ENCODE measurements around the gene WDFY3. TPM values are rescaled to one million over a fixed set of nuclear protein-coding genes. Genes with fewer than 3 reads are reported as not detected.
A peak's percentile ranks its signal among the peaks of the same experiment; 100 is the strongest.

Gene WDFY3
- total and polyA plus RNA-seq, 4 donors: 7.5 to 229 (median 75.8) TPM

- TF ChIP-seq CTCF (IDR thresholded peaks at IDR 0.05; ENCODE audit: control extremely low read depth, extremely low read depth): no peak
These were observed 51.1 kb downstream of the WDFY3 start for GRCh38 chr4:84915396-84915780.

DNA sequence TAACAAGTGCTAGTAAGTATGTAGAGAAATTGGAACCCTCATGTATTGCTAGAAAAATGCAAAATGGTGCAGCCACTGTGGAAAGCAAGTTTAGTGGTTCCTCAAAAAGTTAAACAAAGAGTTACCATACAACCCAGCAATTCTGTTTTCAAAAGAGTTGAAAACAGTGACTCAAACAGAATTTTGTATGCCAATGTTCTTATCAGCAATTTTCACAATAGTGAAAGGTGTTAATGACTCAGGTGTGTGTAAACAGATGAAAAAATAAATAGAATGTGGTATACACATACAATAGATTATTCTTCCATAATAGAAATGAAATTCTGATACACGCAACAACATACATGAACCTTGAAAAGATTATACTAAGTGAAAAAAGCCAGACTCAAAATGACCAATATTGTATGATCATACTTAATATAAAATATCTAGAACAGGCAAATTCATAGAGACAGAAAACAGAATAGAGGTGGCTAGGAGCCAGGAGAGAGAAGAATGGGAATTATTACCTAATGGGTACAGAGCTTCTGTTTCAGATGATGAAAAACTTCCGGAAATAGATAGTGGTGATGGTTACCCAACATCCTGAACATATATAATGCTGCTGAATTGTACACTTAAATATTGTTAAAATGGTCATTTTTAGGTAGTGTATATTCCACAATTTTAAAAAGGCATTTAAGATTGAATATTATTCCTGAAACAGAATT, 51.6 kb downstream of the WDFY3 start:
- Histone ChIP-seq H3K9me3 (ENCODE audit: control insufficient read depth in 4 of 4, insufficient read depth in 3 of 4, low read length in 3 of 4) (no peaks in the 10 kb centered on the region), H3K27me3 (ENCODE audit: control insufficient read depth in 3 of 3, insufficient read depth in 3 of 3, low read length in 2 of 3) (no peaks in the 10 kb centered on the region), H3K9ac (ENCODE audit: insufficient read depth in 1 of 2, low read length in 2 of 2) (no peak overlapping the region), H3K36me3 (ENCODE audit: control insufficient read depth in 4 of 4, insufficient read depth in 4 of 4, low read length in 4 of 4) (peaks cover 0 to 11% (median 3%) of the 10 kb centered on the region in 4 donors), H3K27ac (ENCODE audit: low read depth in 1 of 2, low read length in 1 of 2) (no peak overlapping the region), H3K4me1 (ENCODE audit: control insufficient read depth in 5 of 5, insufficient read depth in 5 of 5, low read length in 5 of 5) (peaks cover 0 to 19% (median 1%) of the 10 kb centered on the region in 5 donors), H3K4me3 (no peak overlapping the region)
- TF ChIP-seq CTCF (IDR thresholded peaks at IDR 0.05; ENCODE audit: control extremely low read depth, extremely low read depth): no peak
- DNase-seq: no peak
- 65 to 80% methylated on average over 2 of the region's 2 CpGs for WGBS, 2 donors
- no peak for ATAC-seq (ENCODE audit: insufficient read depth, low FRiP score)

More at GRCh38 chr4:84915396-84915780, 51.1 kb downstream of the WDFY3 start:
- no peaks in the 10 kb centered on the region for H3K9me3 ChIP-seq (ENCODE audit: control insufficient read depth in 4 of 4, insufficient read depth in 3 of 4, low read length in 3 of 4)
- ATAC-seq (ENCODE audit: insufficient read depth, low FRiP score) (no peak), DNase-seq (peak in 1 of 3 donors; percentile 29)
- H3K27ac ChIP-seq (ENCODE audit: low read depth in 1 of 2, low read length in 1 of 2): no peak overlapping the region
- H3K4me1 ChIP-seq (ENCODE audit: control insufficient read depth in 5 of 5, insufficient read depth in 5 of 5, low read length in 5 of 5): peaks cover 0 to 19% (median 1%) of the 10 kb centered on the region in 5 donors
- no peaks in the 10 kb centered on the region for H3K27me3 ChIP-seq (ENCODE audit: control insufficient read depth in 3 of 3, insufficient read depth in 3 of 3, low read length in 2 of 3)
- no peak overlapping the region for H3K4me3 ChIP-seq
- peaks cover 0 to 11% (median 3%) of the 10 kb centered on the region in 4 donors for H3K36me3 ChIP-seq (ENCODE audit: control insufficient read depth in 4 of 4, insufficient read depth in 4 of 4, low read length in 4 of 4)
- H3K9ac ChIP-seq (ENCODE audit: insufficient read depth in 1 of 2, low read length in 2 of 2): no peak overlapping the region

- no peak for TF ChIP-seq CTCF (IDR thresholded peaks at IDR 0.05; ENCODE audit: control extremely low read depth, extremely low read depth)
- Histone ChIP-seq H3K4me1 (ENCODE audit: control insufficient read depth in 5 of 5, insufficient read depth in 5 of 5, low read length in 5 of 5) (peaks cover 0 to 19% (median 1%) of the 10 kb centered on the region in 5 donors), H3K4me3 (no peak overlapping the region)
These were observed 53.3 kb downstream of the WDFY3 start for GRCh38 chr4:84913176-84913575.

More at GRCh38 chr4:84913176-84913575, 53.3 kb downstream of the WDFY3 start:
- Histone ChIP-seq H3K27ac (ENCODE audit: low read depth in 1 of 2, low read length in 1 of 2) (no peak overlapping the region), H3K9ac (ENCODE audit: insufficient read depth in 1 of 2, low read length in 2 of 2) (no peak overlapping the region), H3K9me3 (ENCODE audit: control insufficient read depth in 4 of 4, insufficient read depth in 3 of 4, low read length in 3 of 4) (no peaks in the 10 kb centered on the region), H3K27me3 (ENCODE audit: control insufficient read depth in 3 of 3, insufficient read depth in 3 of 3, low read length in 2 of 3) (no peaks in the 10 kb centered on the region), H3K36me3 (ENCODE audit: control insufficient read depth in 4 of 4, insufficient read depth in 4 of 4, low read length in 4 of 4) (peaks cover 0 to 7% (median 3%) of the 10 kb centered on the region in 4 donors)
- 51 to 76% methylated on average over 3 of the region's 3 CpGs for WGBS, 2 donors
- ATAC-seq (ENCODE audit: insufficient read depth, low FRiP score) (no peak), DNase-seq (no peak)
